ENCODE results near the gene EPHB1. TPM values are rescaled to one million over a fixed set of nuclear protein-coding genes. Genes with fewer than 3 reads are reported as not detected.

EPHB1 gene
- total RNA-seq, 1 donor from 2014 or later, result 0.33 TPM

GRCh38 chr3:134807189-134807588, 12.1 kb downstream of the EPHB1 start:
- DNase-seq (ENCODE audit: low read depth, low spot score), result no peak

- no peak for DNase-seq (ENCODE audit: low read depth, low spot score)
Observed at GRCh38 chr3:134808835-134809234, 13.8 kb downstream of the EPHB1 start.

GRCh38 chr3:134809427-134810051, 14.5 kb downstream of the EPHB1 start:
- no peak for DNase-seq (ENCODE audit: low read depth, low spot score)

GRCh38 chr3:134810052-134810435, 15.0 kb downstream of the EPHB1 start:
- DNase-seq (ENCODE audit: low read depth, low spot score), result no peak

GRCh38 chr3:134810850-134811249, 15.8 kb downstream of the EPHB1 start:
- no peak for DNase-seq (ENCODE audit: low read depth, low spot score)

- no peak for DNase-seq (ENCODE audit: low read depth, low spot score)
Observed at GRCh38 chr3:134813618-134814017, 18.6 kb downstream of the EPHB1 start.

- DNase-seq (ENCODE audit: low read depth, low spot score), result no peak
Observed at GRCh38 chr3:134815519-134815918, 20.5 kb downstream of the EPHB1 start.

GRCh38 chr3:134816623-134817022, 21.6 kb downstream of the EPHB1 start:
- DNase-seq (ENCODE audit: low read depth, low spot score), result no peak

- DNase-seq (ENCODE audit: low read depth, low spot score), result no peak
Observed at GRCh38 chr3:134817297-134817696, 22.2 kb downstream of the EPHB1 start.

GRCh38 chr3:134820994-134821393, 25.9 kb downstream of the EPHB1 start:
- no peak for DNase-seq (ENCODE audit: low read depth, low spot score)

- DNase-seq (ENCODE audit: low read depth, low spot score), result no peak
Observed at GRCh38 chr3:134822090-134822489, 27.0 kb downstream of the EPHB1 start.

- DNase-seq (ENCODE audit: low read depth, low spot score), result no peak
Observed at GRCh38 chr3:134823679-134824078, 28.6 kb downstream of the EPHB1 start.

- no peak for DNase-seq (ENCODE audit: low read depth, low spot score)
Observed at GRCh38 chr3:134824791-134825190, 29.7 kb downstream of the EPHB1 start.

- DNase-seq (ENCODE audit: low read depth, low spot score), result no peak
Observed at GRCh38 chr3:134827213-134827612, 32.2 kb downstream of the EPHB1 start.

- DNase-seq (ENCODE audit: low read depth, low spot score), result no peak
Observed at GRCh38 chr3:134829721-134830120, 34.7 kb downstream of the EPHB1 start.

- no peak for DNase-seq (ENCODE audit: low read depth, low spot score)
Observed at GRCh38 chr3:134832585-134832984, 37.5 kb downstream of the EPHB1 start.

- no peak for DNase-seq (ENCODE audit: low read depth, low spot score)
Observed at GRCh38 chr3:134833453-134834163, 38.5 kb downstream of the EPHB1 start.

- DNase-seq (ENCODE audit: low read depth, low spot score), result no peak
Observed at GRCh38 chr3:134836921-134837320, 41.9 kb downstream of the EPHB1 start.

- no peak for DNase-seq (ENCODE audit: low read depth, low spot score)
Observed at GRCh38 chr3:134838599-134838998, 43.5 kb downstream of the EPHB1 start.

- no peak for DNase-seq (ENCODE audit: low read depth, low spot score)
Observed at GRCh38 chr3:134839422-134839821, 44.4 kb downstream of the EPHB1 start.

- DNase-seq (ENCODE audit: low read depth, low spot score), result no peak
Observed at GRCh38 chr3:134839990-134840389, 44.9 kb downstream of the EPHB1 start.

GRCh38 chr3:134840459-134840858, 45.4 kb downstream of the EPHB1 start:
- no peak for DNase-seq (ENCODE audit: low read depth, low spot score)

- DNase-seq (ENCODE audit: low read depth, low spot score), result no peak
Observed at GRCh38 chr3:134846084-134846483, 51.0 kb downstream of the EPHB1 start.
